HG03571 (cell line): ENCODE measurements around the gene GPBP1L1.
"Not testable (repeated sequence)": the region's sequence is repeated elsewhere in the genome, so short reads cannot be mapped to it uniquely, and the experiment has no call there.

ENCODE experiments used
- ATAC-seq: cut with Tn5 transposase; IDR thresholded peaks from one replicate; pipeline ENCODE4 v1.9.1; 2021; ENCODE audit not compliant: unreplicated experiment

GPBP1L1 gene

GRCh38 chr1:45682942-45683341, 3.4 kb downstream of the GPBP1L1 start:
- no peak for ATAC-seq

- no peak for ATAC-seq
Measured at GRCh38 chr1:45679123-45679522, 7.2 kb downstream of the GPBP1L1 start.

GRCh38 chr1:45678489-45678888, 7.8 kb downstream of the GPBP1L1 start:
- ATAC-seq: no peak

- ATAC-seq: no peak
Measured at GRCh38 chr1:45677751-45678245, 8.5 kb downstream of the GPBP1L1 start.

GRCh38 chr1:45676553-45676952, 9.8 kb downstream of the GPBP1L1 start:
- ATAC-seq: not testable (repeated sequence)

- ATAC-seq: no peak
Measured at GRCh38 chr1:45674478-45674877, 11.9 kb downstream of the GPBP1L1 start.

- ATAC-seq: no peak
Measured at GRCh38 chr1:45673956-45674355, 12.4 kb downstream of the GPBP1L1 start.

- no peak for ATAC-seq
Measured at GRCh38 chr1:45669859-45670655, 16.3 kb downstream of the GPBP1L1 start.

GRCh38 chr1:45669379-45669778, 17.0 kb downstream of the GPBP1L1 start:
- ATAC-seq: no peak

- ATAC-seq: no peak
Measured at GRCh38 chr1:45668526-45668925, 17.8 kb downstream of the GPBP1L1 start.

GRCh38 chr1:45667321-45668111, 18.8 kb downstream of the GPBP1L1 start:
- ATAC-seq: no peak

GRCh38 chr1:45666836-45667235, 19.5 kb downstream of the GPBP1L1 start:
- ATAC-seq: no peak

- ATAC-seq: no peak
Measured at GRCh38 chr1:45660336-45660735, 26.0 kb downstream of the GPBP1L1 start.

GRCh38 chr1:45659222-45659621, 27.1 kb downstream of the GPBP1L1 start:
- no peak for ATAC-seq

- no peak for ATAC-seq
Measured at GRCh38 chr1:45658171-45658570, 28.2 kb downstream of the GPBP1L1 start.

GRCh38 chr1:45656573-45657226, 29.6 kb downstream of the GPBP1L1 start:
- no peak for ATAC-seq

GRCh38 chr1:45654540-45655280, 31.6 kb downstream of the GPBP1L1 start:
- no peak for ATAC-seq

GRCh38 chr1:45647248-45648021, 38.9 kb downstream of the GPBP1L1 start:
- no peak for ATAC-seq

GRCh38 chr1:45644661-45645060, 41.7 kb downstream of the GPBP1L1 start:
- ATAC-seq: no peak

- ATAC-seq: no peak
Measured at GRCh38 chr1:45643978-45644377, 42.4 kb downstream of the GPBP1L1 start.
